PFSK-1 (cell line): ENCODE results near the gene RET.

Source experiments
- POLR2AphosphoS5 ChIP-seq: IDR thresholded peaks from 2 replicates; pipeline ENCODE4 v1.6.1; 2012; ENCODE audit warnings: low read depth, mild to moderate bottlenecking, control low read depth, low read length, moderate library complexity
- TAF1 ChIP-seq: IDR thresholded peaks from 2 replicates; pipeline ENCODE4 v1.6.1; 2012; ENCODE audit warnings: low read length, control low read depth, borderline replicate concordance; ENCODE audit not compliant: insufficient read depth

- TF ChIP-seq POLR2AphosphoS5, result no peak
- no peak for TF ChIP-seq TAF1
Observed at GRCh38 chr10:43038783-43039623, 37.9 kb upstream of the RET start.
